HG03521 (cell line): ENCODE data around the gene NCAPH2.
A peak's percentile ranks its signal among the peaks of the same experiment; 100 is the strongest.

Source experiments
- ATAC-seq: cut with Tn5 transposase; IDR thresholded peaks from one replicate; pipeline ENCODE4 v1.9.1; 2021; ENCODE audit warnings: mild to moderate bottlenecking, moderate library complexity; ENCODE audit not compliant: unreplicated experiment

The NCAPH2 gene

DNA sequence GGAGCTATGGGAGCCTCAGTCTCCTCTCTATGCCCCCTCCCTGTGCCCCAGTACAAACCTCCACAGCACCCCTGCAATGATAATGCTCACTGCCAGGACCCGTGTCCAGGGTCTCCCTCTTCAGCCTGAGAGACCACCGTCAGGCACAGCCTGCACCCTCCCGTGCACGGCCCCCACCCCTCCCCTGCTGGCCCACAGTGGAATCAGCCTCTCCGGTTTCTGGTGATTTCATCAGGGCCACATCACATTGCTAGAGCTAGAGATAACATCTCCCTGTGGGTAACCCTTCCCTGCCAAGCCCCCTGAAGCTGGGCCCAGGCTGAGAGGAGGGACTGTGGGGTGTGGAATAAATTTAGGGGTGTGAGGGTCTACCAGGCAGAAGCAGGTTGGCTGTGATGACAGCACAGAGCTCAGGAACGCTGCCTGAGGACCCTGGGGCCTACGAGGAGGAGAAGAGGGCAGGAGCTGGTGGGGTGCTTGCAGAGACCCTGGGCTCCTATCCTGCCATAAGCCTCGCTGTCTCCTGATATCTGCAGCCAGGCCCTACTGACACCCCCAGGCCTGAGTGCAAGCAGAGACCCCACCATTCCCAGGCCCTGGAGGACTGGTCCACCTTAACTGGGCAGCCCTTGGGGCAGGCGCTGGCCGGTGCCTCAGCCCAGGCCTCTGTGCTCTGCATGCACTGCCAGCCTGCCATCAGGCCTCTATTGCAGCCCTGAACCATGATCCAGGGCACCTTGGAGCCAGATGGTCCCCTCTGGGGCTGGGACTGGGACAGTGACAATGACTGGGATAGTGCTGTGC is 37.7 kb downstream of the NCAPH2 start, which contains the start of gene KLHDC7B:
Gene KLHDC7B (plus strand): TSS at position 378 of the 804 bp plus-strand sequence. CDS start 345 bp downstream, at position 723.
- no peak for ATAC-seq

DNA sequence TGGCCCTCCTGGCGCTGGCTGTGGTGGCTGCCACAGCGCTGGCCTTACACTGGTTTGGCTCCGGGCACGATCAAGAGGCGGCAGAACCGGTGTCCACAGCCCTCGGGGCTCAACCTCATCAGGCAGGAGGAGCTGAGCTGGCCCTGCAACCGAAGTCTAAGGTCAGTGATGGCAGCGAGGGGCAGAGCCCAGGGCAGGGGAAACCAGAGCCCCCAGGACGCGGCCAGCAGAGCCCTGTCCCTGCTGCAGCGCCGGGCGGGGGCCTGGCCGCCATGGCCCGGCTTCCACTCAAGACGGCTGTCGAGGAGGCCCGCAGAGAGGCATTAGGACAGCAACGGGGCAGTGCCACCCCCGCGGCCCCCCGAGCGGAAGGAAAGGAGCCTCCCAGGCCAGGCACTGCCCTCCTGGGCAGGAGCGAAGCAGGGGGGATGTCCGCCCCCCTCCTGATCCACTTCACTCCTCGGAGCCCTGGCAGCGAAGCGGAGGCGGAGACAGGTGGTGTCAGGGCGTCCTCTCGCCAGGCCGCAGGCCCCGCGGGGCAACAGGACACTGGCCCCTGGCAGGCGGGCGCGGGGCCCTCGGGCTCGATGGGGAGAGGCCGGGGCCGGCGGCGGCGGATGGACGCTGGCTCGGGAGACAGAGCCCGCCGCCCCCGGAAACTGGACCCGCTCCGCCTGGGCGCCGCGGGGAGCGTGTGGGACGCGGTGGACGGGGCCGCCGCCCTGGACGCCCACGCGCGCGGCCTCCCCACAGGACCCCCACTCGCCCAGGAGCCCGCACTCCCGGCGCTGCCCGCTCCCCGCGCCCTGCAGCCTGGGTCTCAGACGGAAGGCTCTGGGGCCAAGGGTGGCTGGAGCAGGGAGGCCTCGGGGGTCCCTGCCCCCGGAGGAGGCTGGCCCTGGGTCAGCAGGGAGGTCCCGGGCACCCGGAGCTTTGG is 38.6 kb downstream of the NCAPH2 start:
- ATAC-seq = no peak

DNA sequence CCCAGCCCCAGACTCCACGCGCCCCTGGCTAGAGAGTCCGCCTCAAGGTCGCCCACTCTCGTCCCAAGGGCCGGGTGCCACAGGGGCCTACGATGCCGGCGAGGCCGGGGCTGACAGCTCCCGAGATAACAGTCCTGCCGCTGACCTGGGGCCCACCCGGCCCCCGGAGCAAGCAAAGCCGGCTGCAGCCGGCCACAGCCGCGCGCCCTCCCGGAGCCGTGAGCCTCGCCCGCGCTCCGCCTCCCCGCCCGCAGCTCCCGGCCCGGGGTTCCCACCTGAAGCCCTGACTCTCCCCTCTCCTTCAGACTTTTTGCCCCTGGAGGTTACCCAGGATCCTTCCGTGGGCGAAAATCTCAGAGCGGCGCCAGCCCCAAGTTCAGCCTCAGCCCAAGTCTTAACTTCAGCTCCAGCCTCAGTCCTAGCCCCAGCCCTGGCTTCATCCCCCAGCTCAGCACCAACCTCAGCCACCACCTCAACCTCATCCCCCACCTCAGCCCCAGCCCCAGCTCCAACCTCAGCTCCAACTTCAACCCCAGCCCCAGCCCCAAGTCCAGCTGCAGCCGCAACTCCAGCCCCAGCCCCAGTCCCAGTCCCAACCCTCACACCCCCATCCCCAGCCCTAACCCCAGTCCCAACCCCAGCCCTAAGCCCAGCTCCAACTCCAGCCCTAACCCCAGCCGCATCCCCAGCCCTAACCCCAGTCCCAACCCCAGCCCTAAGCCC is 39.4 kb downstream of the NCAPH2 start:
- no peak for ATAC-seq

DNA sequence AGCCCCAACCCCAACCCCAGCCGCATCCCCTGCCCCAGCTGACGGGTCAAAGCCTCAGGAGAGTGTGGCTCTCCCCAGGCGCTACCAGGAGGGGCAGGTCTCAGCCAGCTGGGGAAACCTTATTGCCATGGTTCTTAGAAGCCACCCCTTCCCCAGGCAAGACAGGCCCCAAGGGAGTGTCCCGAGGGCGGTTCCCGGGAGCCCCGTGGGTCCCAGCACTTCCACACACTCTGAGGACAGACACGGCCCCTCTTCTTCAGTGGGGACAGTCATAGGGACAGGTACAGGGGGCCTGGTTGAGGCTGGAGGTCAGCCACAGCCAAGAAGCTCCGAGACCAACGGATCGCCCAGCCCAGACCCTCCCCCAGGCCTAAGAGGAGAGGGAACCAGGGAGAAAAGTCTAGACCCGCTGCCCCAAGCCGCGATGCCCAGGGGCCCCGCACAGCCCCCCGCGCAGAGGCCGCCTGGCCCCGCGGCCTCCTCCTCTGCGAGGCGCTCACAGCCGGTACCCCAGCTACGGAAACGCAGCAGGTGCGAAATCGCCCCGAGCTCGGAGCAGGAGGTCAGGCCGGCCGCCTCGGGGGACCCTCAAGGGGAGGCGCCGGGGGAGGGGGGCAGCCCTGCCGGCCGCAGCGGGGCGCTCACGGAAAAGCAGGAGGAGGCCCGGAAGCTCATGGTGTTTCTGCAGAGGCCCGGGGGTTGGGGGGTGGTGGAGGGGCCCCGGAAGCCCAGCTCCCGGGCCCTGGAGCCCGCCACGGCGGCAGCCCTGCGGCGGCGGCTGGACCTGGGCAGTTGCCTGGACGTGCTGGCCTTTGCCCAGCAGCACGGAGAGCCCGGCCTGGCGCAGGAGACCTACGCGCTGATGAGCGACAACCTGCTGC is 40.3 kb downstream of the NCAPH2 start:
- ATAC-seq = no peak

DNA sequence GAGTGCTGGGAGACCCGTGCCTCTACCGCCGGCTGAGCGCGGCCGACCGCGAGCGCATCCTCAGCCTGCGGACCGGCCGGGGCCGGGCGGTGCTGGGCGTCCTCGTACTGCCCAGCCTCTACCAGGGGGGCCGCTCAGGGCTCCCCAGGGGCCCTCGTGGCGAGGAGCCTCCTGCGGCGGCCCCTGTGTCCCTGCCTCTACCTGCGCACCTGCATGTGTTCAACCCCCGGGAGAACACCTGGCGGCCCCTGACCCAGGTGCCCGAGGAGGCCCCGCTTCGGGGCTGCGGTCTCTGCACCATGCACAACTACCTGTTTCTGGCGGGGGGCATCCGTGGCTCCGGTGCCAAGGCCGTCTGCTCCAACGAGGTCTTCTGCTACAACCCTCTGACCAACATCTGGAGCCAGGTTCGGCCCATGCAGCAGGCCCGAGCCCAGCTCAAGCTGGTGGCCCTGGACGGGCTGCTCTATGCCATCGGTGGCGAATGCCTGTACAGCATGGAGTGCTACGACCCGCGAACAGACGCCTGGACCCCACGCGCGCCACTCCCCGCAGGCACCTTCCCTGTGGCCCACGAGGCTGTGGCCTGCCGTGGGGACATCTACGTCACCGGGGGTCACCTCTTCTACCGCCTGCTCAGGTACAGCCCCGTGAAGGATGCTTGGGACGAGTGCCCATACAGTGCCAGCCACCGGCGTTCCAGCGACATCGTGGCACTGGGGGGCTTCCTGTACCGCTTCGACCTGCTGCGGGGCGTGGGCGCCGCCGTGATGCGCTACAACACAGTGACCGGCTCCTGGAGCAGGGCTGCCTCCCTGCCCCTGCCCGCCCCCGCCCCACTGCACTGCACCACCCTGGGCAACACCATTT is 41.1 kb downstream of the NCAPH2 start:
- ATAC-seq = no peak

DNA sequence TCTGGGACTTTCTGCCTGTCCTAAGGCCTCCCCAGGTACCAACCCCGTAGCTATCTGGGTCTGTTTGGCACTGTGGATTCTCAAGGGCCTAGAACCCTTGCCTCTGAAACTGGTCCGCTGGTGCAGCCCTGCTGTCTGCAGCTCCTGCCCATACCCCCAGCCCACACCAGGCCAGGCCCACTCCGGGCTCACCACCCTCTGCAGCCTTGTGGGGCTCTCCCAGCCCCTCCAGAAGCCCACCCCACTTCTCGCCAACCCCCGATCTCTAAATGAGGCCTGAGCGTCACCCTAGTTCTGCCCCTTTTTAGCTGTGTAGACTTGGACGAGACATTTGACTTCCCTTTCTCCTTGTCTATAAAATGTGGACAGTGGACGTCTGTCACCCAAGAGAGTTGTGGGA is 42.4 kb downstream of the NCAPH2 start:
- ATAC-seq = no peak

- no peak for ATAC-seq
Measured at GRCh38 chr22:50551160-50551752, 43.2 kb downstream of the NCAPH2 start.

GRCh38 chr22:50553310-50553709 is 45.3 kb downstream of the NCAPH2 start:
- no peak for ATAC-seq

GRCh38 chr22:50556703-50557102 is 48.7 kb downstream of the NCAPH2 start:
- ATAC-seq = no peak

DNA sequence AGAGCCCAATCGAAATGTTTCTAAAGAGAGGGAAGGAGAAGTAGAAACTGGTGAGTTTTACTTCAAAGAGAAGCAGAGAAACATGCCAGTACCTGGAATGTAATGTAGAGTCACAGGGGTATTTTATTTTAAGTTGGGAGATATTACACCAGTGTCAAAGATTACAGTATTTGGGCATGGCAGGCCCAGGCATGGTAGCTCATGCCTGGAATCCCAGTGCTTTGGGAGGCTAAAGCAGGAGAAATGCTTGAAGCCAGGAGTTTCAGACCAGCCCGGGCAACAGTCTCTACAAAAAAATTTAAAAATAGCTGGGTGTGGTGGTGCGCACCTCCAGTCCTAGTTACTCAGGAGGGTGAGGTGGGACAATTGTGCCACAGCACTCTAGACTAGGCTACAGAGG is 52.0 kb downstream of the NCAPH2 start:
- ATAC-seq = no peak

DNA sequence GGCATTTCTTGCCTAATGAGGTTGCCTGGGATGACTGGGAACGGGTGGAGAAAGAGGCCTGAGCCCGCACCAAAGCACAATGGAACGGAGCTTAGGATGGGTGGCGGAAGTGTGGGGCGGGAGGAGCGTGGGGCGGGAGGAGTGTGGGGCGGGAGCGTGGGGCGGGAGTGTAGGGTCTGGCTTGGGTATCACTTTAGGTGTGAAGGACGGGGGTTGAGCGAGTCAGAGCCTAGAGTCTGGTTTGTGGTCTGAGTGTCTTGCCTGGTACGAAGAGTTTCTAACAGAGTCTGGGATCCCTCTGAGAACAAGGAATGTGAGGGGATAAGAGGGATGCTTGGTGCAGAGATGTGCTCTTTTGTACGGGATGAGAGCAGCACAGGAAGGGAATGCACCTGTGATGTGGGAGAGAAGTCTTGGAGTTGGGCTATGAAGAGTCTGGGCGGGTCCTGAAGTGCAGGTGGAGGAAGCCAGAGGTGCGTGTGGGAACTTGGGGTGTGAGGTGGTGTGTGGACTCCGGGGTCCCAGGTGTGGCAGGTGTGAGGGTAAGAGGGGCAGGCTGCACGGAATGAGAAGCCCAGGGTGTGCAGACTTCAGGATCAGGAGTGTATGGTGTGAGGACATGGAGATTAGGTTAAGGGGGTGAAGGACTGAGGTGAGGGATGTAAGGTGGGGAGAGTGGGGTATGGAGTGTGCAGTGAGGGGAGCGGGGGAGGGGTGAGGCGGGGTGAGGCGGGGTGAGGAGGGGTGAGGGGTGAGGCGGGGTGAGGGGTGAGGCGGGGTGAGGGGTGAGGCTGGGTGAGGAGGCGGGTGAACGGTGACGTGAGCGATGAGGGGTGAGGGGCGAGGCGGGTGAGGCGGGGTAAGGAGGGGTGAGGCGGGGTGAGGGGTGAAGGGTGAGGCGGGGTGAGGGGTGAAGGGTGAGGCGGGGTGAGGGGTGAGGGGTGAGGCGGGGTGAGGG is 53.7 kb downstream of the NCAPH2 start:
- no peak for ATAC-seq

- peak; percentile 92 for ATAC-seq
Measured at GRCh38 chr22:50562523-50563412, 54.7 kb downstream of the NCAPH2 start, which contains the start of gene SYCE3. SYCE3 (minus strand) TSS chr22:50562919; CDS start chr22:50556405, 6,514 bp downstream.

GRCh38 chr22:50563413-50564160 is 55.6 kb downstream of the NCAPH2 start:
- ATAC-seq = no peak

DNA sequence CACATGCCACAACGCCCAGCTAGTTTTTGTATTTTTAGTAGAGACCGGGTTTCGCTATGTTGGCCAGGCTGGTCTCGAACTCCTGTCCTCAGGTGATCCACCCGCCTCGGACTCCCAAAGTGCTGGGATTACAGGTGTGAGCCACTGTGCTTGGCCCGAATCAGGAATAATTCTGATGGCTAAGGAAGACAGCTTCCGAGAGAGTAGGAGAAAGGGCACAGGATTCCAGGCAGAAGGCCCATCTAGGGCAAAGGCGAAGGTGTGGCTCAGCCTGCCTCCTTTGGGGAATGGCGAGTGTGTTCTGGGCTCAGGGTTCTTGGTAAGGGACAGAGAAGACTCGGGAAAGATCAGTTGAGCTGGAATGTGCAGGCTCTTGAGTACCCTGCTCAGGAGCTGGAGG is 56.3 kb downstream of the NCAPH2 start:
- no peak for ATAC-seq

- ATAC-seq = no peak
Measured at GRCh38 chr22:50567721-50568252, 59.8 kb downstream of the NCAPH2 start.

GRCh38 chr22:50568626-50569025 is 60.6 kb downstream of the NCAPH2 start:
- no peak for ATAC-seq
